Osteocyte (in vitro differentiated cells): ENCODE results near the gene UQCRC2. TPM values are rescaled to one million over a fixed set of nuclear protein-coding genes. Genes with fewer than 3 reads are reported as not detected.

Source experiments
- DNase-seq: peaks from one replicate; pipeline ENCODE4 v3.0.0; 2021; ENCODE audit warnings: mixed read lengths; ENCODE audit not compliant: unreplicated experiment; ENCODE audit errors: extremely low spot score
- H3K27ac Mint-ChIP-seq: one replicate; pipeline ENCODE4 v1.8.0; 2021; ENCODE audit warnings: mild to moderate bottlenecking, mixed read lengths; ENCODE audit not compliant: unreplicated experiment
- H3K27me3 Mint-ChIP-seq: one replicate; pipeline ENCODE4 v1.8.0; 2021; ENCODE audit warnings: mixed read lengths; ENCODE audit not compliant: unreplicated experiment
- H3K36me3 Mint-ChIP-seq: one replicate; pipeline ENCODE4 v1.8.0; 2021; ENCODE audit warnings: mixed read lengths; ENCODE audit not compliant: unreplicated experiment
- H3K4me1 Mint-ChIP-seq: one replicate; pipeline ENCODE4 v1.8.0; 2021; ENCODE audit warnings: mixed read lengths; ENCODE audit not compliant: unreplicated experiment
- H3K4me3 Mint-ChIP-seq: one replicate; pipeline ENCODE4 v1.8.0; 2021; ENCODE audit warnings: mild to moderate bottlenecking, moderate library complexity, mixed read lengths; ENCODE audit not compliant: unreplicated experiment
- H3K9me3 Mint-ChIP-seq: one replicate; pipeline ENCODE4 v1.8.0; 2021; ENCODE audit warnings: mixed read lengths; ENCODE audit not compliant: unreplicated experiment
- CTCF ChIP-seq: fragments of 200-600 bp; sonication (generic); IDR thresholded peaks from 2 replicates; pipeline ENCODE4 v1.5.0; 2021; ENCODE audit warnings: antibody characterized with exemption, mild to moderate bottlenecking, moderate library complexity
- total RNA-seq: library from RNA; stranded (reverse); gene quantifications from 2 replicates; pipeline ENCODE4 v1.2.1, GENCODE V29; 2021

The UQCRC2 gene
- total RNA-seq, 1 donor from 2014 or later: 200 TPM

GRCh38 chr16:22008215-22009059 is 55.3 kb downstream of the UQCRC2 start:
- Mint-ChIP-seq H3K4me1 (peaks cover 25% of the 10 kb centered on the region), H3K36me3 (peaks cover 3% of the 10 kb centered on the region), H3K9me3 (no peaks in the 10 kb centered on the region), H3K27me3 (no peaks in the 10 kb centered on the region), H3K27ac (peak overlapping the region; percentile 76), H3K4me3 (peak overlapping the region; percentile 90)
- DNase-seq: no peak
- TF ChIP-seq CTCF: no peak

- TF ChIP-seq CTCF: no peak
- H3K4me1 Mint-ChIP-seq: peaks cover 25% of the 10 kb centered on the region
- H3K9me3 Mint-ChIP-seq: no peaks in the 10 kb centered on the region
- peaks cover 3% of the 10 kb centered on the region for H3K36me3 Mint-ChIP-seq
- H3K27ac Mint-ChIP-seq: no peak overlapping the region
- H3K27me3 Mint-ChIP-seq: no peaks in the 10 kb centered on the region
- no peak for DNase-seq
- no peak overlapping the region for H3K4me3 Mint-ChIP-seq
Observed at GRCh38 chr16:22010902-22011301, 57.7 kb downstream of the UQCRC2 start.

DNA sequence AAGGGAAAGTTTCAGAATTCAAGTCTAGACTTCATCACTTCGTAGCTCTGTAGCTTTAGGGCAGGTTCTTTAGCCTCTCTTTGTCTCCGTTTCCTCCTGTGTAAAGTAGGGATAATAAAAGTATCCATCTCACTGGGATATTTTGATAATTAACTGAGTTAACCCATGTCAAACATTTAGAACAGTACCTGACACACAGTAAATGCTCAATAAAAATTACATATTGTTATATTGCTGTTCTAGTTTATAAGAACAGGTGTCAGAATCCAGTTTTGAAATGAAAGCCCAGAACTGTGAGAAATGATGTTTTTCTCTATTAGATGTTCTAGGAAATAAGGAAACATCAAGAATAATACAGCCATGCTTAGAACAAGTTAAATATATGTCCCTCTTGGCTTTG is 59.1 kb downstream of the UQCRC2 start:
- Mint-ChIP-seq H3K36me3 (peaks cover 3% of the 10 kb centered on the region), H3K4me1 (peaks cover 19% of the 10 kb centered on the region), H3K27me3 (no peaks in the 10 kb centered on the region), H3K4me3 (no peak overlapping the region), H3K9me3 (no peaks in the 10 kb centered on the region), H3K27ac (no peak overlapping the region)
- TF ChIP-seq CTCF: no peak
- DNase-seq: no peak

GRCh38 chr16:22013486-22013885 is 60.3 kb downstream of the UQCRC2 start:
- H3K9me3 Mint-ChIP-seq: no peaks in the 10 kb centered on the region
- TF ChIP-seq CTCF: no peak
- H3K27ac Mint-ChIP-seq: no peak overlapping the region
- peaks cover 5% of the 10 kb centered on the region for H3K36me3 Mint-ChIP-seq
- no peaks in the 10 kb centered on the region for H3K27me3 Mint-ChIP-seq
- no peak for DNase-seq
- peaks cover 13% of the 10 kb centered on the region for H3K4me1 Mint-ChIP-seq
- no peak overlapping the region for H3K4me3 Mint-ChIP-seq

GRCh38 chr16:22014271-22014873 is 61.2 kb downstream of the UQCRC2 start:
- DNase-seq: no peak
- Mint-ChIP-seq H3K27me3 (no peaks in the 10 kb centered on the region), H3K27ac (no peak overlapping the region), H3K9me3 (no peaks in the 10 kb centered on the region), H3K4me3 (no peak overlapping the region), H3K4me1 (peaks cover 7% of the 10 kb centered on the region), H3K36me3 (peaks cover 5% of the 10 kb centered on the region)
- no peak for TF ChIP-seq CTCF
